ENCODE measurements around the gene DOCK7.
A peak's percentile ranks its signal among the peaks of the same experiment; 100 is the strongest.
"Not testable (repeated sequence)": the region's sequence is repeated elsewhere in the genome, so short reads cannot be mapped to it uniquely, and the experiment has no call there.

DOCK7 gene, protein sequence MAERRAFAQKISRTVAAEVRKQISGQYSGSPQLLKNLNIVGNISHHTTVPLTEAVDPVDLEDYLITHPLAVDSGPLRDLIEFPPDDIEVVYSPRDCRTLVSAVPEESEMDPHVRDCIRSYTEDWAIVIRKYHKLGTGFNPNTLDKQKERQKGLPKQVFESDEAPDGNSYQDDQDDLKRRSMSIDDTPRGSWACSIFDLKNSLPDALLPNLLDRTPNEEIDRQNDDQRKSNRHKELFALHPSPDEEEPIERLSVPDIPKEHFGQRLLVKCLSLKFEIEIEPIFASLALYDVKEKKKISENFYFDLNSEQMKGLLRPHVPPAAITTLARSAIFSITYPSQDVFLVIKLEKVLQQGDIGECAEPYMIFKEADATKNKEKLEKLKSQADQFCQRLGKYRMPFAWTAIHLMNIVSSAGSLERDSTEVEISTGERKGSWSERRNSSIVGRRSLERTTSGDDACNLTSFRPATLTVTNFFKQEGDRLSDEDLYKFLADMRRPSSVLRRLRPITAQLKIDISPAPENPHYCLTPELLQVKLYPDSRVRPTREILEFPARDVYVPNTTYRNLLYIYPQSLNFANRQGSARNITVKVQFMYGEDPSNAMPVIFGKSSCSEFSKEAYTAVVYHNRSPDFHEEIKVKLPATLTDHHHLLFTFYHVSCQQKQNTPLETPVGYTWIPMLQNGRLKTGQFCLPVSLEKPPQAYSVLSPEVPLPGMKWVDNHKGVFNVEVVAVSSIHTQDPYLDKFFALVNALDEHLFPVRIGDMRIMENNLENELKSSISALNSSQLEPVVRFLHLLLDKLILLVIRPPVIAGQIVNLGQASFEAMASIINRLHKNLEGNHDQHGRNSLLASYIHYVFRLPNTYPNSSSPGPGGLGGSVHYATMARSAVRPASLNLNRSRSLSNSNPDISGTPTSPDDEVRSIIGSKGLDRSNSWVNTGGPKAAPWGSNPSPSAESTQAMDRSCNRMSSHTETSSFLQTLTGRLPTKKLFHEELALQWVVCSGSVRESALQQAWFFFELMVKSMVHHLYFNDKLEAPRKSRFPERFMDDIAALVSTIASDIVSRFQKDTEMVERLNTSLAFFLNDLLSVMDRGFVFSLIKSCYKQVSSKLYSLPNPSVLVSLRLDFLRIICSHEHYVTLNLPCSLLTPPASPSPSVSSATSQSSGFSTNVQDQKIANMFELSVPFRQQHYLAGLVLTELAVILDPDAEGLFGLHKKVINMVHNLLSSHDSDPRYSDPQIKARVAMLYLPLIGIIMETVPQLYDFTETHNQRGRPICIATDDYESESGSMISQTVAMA (N-terminal part only)

DNA sequence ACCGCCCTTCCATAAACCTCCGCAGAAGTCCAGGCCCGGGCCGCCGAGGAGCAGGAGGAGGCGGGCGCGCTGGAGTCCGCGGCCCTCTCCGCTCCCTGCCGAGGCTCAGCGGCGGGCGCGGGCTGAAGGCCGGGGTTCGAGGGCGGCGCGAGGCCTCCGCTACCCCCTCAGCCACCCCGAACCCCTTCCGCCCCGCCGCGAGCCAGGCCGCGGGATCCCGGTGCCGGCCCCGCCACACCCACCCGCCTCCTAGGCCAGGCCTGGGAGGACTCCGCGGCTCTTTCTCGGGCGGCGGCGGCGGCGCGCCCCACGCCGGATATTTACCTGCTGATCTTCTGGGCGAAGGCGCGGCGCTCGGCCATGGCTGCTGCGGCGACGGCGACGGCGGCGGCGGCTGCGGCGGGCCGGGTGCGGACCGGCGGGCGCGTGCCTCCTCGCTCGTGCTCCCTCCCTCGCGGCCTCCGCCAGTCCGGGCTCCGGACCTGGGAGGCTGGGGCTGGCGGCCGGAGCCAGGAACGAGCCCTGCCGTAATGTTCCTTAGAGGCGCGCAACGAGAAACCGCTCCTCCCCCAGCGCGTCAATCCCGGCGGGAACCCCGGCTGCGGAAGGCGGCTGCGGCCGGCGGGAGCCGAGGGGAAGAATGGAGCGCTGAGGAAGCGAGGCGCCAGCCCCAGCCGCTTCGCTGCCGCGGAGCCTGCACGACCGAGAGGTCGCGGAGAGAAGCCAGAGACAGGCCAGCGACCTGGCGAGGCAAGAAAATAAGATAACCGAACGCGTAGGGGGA is at the start of gene DOCK7:
DOCK7 (minus strand) TSS at position 484 of the 784 bp plus-strand sequence; CDS start at position 362, 122 bp downstream.
- DNase-seq = peak; percentile 59

- DNase-seq = no peak
These were observed 47.4 kb upstream of the DOCK7 start for GRCh38 chr1:62735491-62736171.

DNA sequence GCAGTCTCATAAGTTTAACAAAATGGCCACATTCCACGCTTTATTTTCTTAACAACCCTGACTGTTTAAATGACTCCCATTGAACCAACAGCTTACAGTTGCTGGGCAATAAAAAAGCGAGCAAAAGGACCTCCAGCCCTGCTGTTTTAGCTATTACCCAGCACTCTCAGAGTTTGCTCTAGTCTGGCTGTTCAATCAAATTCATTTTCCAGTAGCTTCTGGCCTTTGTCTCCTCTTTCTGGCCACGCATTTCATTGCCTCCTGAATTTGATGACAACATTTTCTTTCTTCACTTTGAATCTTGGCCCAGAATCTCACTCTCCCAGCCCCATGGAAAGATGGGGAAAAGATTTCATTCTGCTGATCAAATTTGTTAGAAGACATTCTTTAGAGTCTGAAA is 44.1 kb upstream of the DOCK7 start:
- DNase-seq = no peak

- no peak for DNase-seq
These were observed 40.8 kb upstream of the DOCK7 start for GRCh38 chr1:62728963-62729362.

DNA sequence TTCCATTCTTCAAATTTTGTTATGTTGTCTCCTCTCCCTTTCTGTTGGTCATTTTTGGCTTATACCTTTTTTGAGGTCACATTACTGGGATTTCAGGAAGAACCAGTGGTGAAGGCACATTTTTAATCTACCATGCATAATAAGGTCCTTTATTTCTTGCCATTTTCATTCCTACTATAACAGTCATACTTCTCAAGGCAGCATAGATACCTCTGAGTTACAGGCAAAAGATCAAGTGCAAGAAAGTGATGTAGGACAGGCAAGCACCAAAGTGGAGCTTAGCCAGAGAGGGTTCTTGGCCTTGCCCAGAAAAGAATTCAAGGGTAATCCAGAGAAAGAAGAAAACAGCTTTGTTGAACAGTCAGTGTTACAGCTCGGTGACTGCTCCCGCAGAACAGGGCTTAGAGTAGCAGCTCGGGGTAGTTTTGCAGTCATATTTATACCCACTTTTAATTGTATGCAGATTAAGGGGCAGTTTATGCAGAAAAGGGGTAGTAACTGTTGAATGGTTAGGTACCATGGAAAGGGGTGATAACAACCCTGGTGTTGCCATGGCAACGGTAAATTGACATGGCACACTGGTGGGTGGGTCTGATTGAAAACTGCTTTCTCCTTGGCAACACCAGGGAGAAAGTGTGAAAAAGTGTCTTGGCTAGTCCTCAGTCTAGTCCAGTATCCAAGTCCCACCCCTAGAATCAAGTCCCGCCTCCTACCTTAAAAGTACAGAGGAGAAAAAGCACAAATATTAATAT is 39.6 kb upstream of the DOCK7 start:
- no peak for DNase-seq

DNA sequence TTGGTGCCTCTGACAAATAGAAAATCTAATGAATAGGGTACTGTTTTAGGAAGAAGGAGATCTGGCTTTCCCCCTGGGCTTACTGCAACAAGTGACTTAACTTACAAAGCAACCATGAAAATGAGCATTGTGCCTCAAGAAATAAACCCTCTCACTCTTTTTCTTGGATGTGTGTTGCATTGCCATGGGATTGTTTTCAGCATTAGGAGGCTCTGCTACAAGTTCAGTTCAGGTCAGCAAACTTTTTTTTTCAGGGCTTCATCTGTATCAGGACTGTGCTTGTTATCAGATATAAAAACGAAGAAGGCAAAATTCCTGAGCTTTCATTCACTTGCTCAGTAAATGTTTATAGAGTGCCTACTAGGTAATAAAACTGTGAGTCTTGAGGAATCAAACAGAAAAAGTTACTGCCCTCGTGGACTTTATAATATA is 37.8 kb upstream of the DOCK7 start:
- no peak for DNase-seq

DNA sequence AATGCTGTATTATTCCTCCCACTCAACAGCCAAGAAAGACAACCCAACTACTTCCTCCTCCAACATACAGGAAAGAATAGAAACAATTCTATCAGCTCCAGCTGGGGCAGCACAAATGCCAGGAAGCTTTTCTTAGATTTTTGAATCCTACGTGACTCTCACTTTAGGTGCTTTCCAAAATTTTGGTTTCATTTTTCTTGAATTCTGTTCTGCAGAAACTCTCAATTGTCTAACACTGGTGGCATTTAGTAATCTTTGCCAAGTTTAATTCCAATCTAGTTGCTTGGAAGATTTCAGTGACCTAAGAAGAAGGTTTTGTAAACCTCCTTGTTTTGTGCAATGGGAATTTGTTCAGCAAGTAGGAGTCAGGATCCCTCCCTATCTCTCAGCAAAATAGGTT is 37.1 kb upstream of the DOCK7 start:
- no peak for DNase-seq

DNA sequence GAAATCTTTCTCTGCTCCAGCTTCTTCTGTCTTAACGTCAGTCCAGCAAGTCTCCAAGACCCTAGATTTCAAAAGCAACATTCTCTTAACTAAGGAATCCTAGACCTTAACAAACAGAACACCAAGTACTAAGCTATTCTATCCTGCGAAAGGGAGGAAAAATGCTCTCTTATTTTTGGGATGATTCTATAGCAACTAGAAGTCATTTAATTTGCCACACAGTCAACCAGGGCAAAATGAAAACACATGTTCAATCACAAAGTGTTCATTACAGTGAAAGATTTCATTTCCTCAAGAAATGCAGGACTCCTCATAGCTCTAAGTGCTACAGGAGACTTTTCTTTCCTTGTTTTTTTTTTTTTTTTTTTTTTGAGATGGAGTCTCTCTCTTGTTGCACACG is 36.2 kb upstream of the DOCK7 start:
- DNase-seq = no peak

- no peak for DNase-seq
These were observed 35.7 kb upstream of the DOCK7 start for GRCh38 chr1:62723883-62724282.

GRCh38 chr1:62722796-62723195 is 34.6 kb upstream of the DOCK7 start:
- DNase-seq = peak; percentile 3

GRCh38 chr1:62720946-62721554 is 32.9 kb upstream of the DOCK7 start:
- no peak for DNase-seq

DNA sequence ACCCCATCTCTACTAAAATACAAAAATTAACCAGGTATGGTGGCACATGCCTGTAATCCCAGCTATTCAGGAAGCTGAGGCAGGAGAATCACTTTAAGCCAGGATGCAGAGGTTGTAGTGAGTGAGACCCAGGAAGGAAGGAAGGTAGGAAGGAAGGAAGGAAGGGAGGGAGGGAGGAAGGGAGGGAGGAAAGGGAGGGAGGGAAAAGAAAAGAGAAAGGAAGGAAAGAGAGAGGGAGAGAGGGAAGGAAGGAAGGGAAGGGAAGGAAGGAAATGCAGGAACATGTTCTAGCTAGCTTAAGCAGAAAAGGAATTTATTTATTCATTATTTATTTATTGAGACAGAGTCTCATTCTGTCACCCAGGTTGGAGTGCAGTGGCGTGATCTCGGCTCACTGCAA is 30.2 kb upstream of the DOCK7 start:
- not testable (repeated sequence) for DNase-seq

DNA sequence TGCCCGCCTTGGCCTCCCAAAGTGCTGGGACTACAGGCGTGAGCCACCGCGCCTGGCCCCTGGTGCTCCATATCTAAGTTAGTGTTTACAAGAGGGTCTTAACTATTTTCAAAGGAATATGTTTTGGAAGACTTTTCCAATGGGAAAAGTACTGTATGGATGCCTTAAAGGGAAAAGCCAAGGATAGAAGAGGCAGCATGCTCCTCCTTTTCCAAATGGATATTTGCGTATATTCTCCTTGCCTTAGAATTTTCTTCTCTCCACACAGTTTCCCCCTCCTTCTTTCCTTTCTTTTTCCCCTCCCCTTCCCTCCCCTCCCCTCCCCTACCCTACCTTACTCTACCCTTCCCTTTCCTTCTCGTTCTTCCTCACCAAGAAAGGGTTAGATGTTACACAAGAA is 29.3 kb upstream of the DOCK7 start:
- no peak for DNase-seq

GRCh38 chr1:62716397-62716796 is 28.2 kb upstream of the DOCK7 start:
- no peak for DNase-seq

DNA sequence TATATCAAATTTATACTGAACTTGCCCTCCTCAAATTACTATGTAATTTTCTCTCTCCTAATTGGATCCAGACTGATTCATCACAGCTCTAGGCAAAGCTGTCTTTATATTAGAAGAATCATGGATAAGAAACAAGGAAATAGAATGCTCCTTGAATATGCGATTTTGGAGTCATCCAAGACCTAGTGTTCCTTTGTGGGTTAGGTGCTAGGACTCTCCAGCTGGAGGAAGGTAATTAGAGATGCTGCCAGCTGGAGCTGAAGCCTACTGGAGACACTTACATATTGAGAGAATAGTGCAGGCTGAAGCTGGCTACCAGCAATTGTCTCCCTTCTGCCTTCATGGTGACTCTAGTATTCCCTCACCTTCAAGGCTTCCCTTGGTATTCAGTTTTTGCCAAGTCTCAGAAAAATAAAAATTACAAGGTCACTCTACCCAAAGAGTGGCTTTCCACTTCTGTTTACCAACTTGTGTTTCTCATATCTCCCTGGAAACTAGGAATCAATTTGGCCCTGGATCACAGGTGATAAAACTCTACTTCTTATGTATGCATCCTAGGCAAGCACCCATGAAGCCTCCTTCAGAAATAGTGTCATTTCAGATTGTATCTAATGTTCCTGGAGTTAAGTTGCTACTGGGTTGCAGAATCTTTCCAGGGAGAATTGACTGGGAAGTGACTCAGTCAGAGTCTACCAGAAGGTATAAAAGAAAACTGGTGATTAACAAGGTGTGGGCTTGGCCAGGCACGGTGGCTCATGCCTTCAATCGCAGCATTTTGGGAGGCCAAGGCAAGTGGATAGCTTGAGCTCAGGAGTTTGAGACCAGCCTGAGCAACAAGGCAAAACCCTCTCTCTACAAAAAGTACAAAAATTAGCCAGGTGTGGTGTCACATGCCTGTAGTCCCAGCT is 24.4 kb upstream of the DOCK7 start:
- no peak for DNase-seq

- DNase-seq = no peak
These were observed 19.5 kb upstream of the DOCK7 start for GRCh38 chr1:62707744-62708120.

GRCh38 chr1:62706985-62707743 is 19.0 kb upstream of the DOCK7 start:
- no peak for DNase-seq

DNA sequence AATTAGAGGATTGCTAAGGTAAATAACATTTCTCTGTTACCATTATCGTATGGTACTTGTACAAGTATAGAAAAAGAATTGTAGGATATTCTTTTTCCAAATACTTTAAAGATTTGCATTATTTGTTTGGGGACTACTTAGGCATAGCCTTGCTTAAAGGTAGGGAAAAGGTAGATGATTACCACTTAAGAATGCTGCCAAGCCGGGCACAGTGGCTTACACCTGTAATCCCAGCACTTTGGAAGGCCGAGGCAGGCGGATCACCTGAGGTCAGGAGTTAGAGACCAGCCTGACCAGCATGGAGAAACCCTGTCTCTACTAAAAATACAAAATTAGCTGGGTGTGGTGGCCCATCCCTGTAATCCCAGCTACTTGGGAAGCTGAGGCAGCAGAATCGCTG is 10.0 kb upstream of the DOCK7 start:
- DNase-seq = not testable (repeated sequence)
